ENCODE data around the gene TNFRSF6B.

- no peak for TF ChIP-seq CTCF (IDR thresholded peaks at IDR 0.05; ENCODE audit: insufficient read depth, low read length)
- no peak; the same call in 1 of the 2 replicates for TF ChIP-seq POLR2AphosphoS5 (IDR thresholded peaks at IDR 0.05; ENCODE audit: low read depth)
- 0 out of 2 replicates have a peak, but pooled peaks have one; percentile 1 for TF ChIP-seq SPI1 (IDR thresholded peaks at IDR 0.05; ENCODE audit: borderline replicate concordance, low read depth)
- TF ChIP-seq REST (IDR thresholded peaks at IDR 0.05; ENCODE audit: insufficient replicate concordance, low read depth) = peak; percentile 18
- no peak for TF ChIP-seq GABPA (IDR thresholded peaks at IDR 0.05; ENCODE audit: low read depth)
These were observed 9.7 kb upstream of the TNFRSF6B start for GRCh38 chr20:63686492-63687321.
